ENCODE measurements around the gene C7. TPM values are rescaled to one million over a fixed set of nuclear protein-coding genes. Genes with fewer than 3 reads are reported as not detected.
"Not testable (repeated sequence)": the region's sequence is repeated elsewhere in the genome, so short reads cannot be mapped to it uniquely, and the experiment has no call there.

The C7 gene
- total RNA-seq, 1 experiment from 2014 or later = 4.0 TPM

DNA sequence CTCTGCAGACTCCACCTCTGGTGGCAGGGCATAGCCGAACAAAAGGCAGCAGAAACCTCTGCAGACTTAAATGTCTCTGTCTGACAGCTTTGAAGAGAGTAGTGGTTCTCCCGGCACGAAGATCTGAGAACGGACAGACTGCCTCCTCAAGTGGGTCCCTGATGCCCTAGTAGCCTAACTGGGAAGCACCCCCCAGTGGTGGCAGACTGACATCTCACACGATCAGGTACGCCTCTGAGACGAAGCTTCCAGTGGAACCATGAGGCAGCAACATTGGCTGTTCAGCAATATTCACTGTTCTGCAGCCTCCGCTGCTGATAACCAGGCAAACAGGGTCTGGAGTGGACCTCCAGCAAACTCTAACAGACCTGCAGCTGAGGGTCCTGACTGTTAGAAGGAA, 113.3 kb downstream of the C7 start:
- in situ Hi-C loops (cut with HindIII; ENCODE audit: low pct_unique_long_range_greater_than_20kb, low sequenced_read_pairs) = not testable (repeated sequence)
- DNase-seq (ENCODE audit: low read depth, low spot score) = peak; percentile 29

Small RNA genes lying within 50 kb of the gene (small RNA-seq; reads per million reads assigned to genes)
- gene AC114967.1 (0 reads per million in 2 experiments), gene RNU7-161P (0 reads per million in 2 experiments)

Other genes with a start within 250 kb of the C7 start
- gene PTGER4, start 229.6 kb upstream of the C7 start, total RNA-seq (2014; rRNA removed; shearing (Covaris generic)) = 0.95 and 1.0 TPM in 2 replicates
- 20.4 and 21.6 TPM in 2 replicates for gene TTC33, start 153.5 kb upstream of the C7 start, total RNA-seq (2014; rRNA removed; shearing (Covaris generic))
- gene PRKAA1, start 111.1 kb upstream of the C7 start, total RNA-seq (2014; rRNA removed; shearing (Covaris generic)) = 93.3 and 96.9 TPM in 2 replicates
- 4,634 and 5,256 TPM in 2 replicates for gene RPL37, start 74.3 kb upstream of the C7 start, total RNA-seq (2014; rRNA removed; shearing (Covaris generic))
- gene CARD6, start 68.1 kb upstream of the C7 start, total RNA-seq (2014; rRNA removed; shearing (Covaris generic)) = 4.0 and 4.8 TPM in 2 replicates
- not detected in 2 replicates for gene MROH2B, start 161.8 kb downstream of the C7 start, total RNA-seq (2014; rRNA removed; shearing (Covaris generic))